H1 (cell line): Measurements from ENCODE around the gene TCF4. TPM values are rescaled to one million over a fixed set of nuclear protein-coding genes. Genes with fewer than 3 reads are reported as not detected.

Experiments
- CTCF ChIA-PET: fragments of 300-600 bp; sonication (Branson Sonifier 250); formaldehyde crosslinking; loops from one replicate; lab custom pipeline; 2021; ENCODE audit not compliant: partially characterized antibody; lab: Charles Lee
- POLR2A ChIA-PET: fragments of 300-600 bp; sonication (Branson Sonifier 250); formaldehyde crosslinking; loops from one replicate; lab custom pipeline; 2021; ENCODE audit warnings: inconsistent platforms; ENCODE audit not compliant: partially characterized antibody; lab: Charles Lee
- DNase-seq, 2 experiments: peaks; one replicate each; pipeline versions ENCODE4 v3.0.0 to v3.0.0-alpha.2; 2010 to 2022; ENCODE audit warnings: low spot score in 2 of 2, low read depth in 1 of 2, mixed read lengths in 1 of 2
- FAIRE-seq: peaks from 2 replicates; lab custom pipeline; 2011; peaks lifted over from hg19 to GRCh38; lab: Jason Lieb, UNC
- H2AFZ ChIP-seq: 2 replicates; pipeline ENCODE4 v1.8.1; 2012; ENCODE audit warnings: low read length, inconsistent platforms
- H2AK5ac ChIP-seq: 2 replicates; pipeline ENCODE4 v1.6.1; 2013; ENCODE audit warnings: low read depth, low read length
- H2BK120ac ChIP-seq: replicated peaks from 2 replicates; pipeline ENCODE3; 2013; ENCODE audit warnings: low read depth, low read length, inconsistent platforms
- H2BK12ac ChIP-seq: 2 replicates; pipeline ENCODE4 v1.6.1; 2013; ENCODE audit warnings: low read depth, low read length
- H2BK15ac ChIP-seq: 2 replicates; pipeline ENCODE4 v1.6.1; 2013; ENCODE audit warnings: low read length
- H2BK20ac ChIP-seq: 2 replicates; pipeline ENCODE4 v1.6.1; 2013; ENCODE audit warnings: low read length
- H2BK5ac ChIP-seq: 2 replicates; pipeline ENCODE4 v1.6.1; 2013; ENCODE audit warnings: low read depth, low read length
- H3K14ac ChIP-seq: 2 replicates; pipeline ENCODE4 v1.6.1; 2013; ENCODE audit warnings: inconsistent platforms; ENCODE audit not compliant: insufficient read length
- H3K18ac ChIP-seq: 2 replicates; pipeline ENCODE4 v1.6.1; 2013; ENCODE audit warnings: low read length; ENCODE audit errors: extremely low read depth
- H3K23ac ChIP-seq: 2 replicates; pipeline ENCODE4 v1.6.1; 2013; ENCODE audit warnings: inconsistent platforms; ENCODE audit not compliant: insufficient read length
- H3K23me2 ChIP-seq: 2 replicates; pipeline ENCODE4 v1.6.1; 2013; ENCODE audit warnings: low read depth, low read length
- H3K27ac ChIP-seq: 2 replicates; pipeline ENCODE4 v1.6.1; 2011; ENCODE audit warnings: low read depth, low read length, inconsistent platforms
- H3K27me3 ChIP-seq, 4 experiments: replicated peaks in 1 of 4; 1 replicate in 1 of 4; 2 replicates in 3 of 4; pipeline versions ENCODE4 v1.6.1 to v1.8.1; 2011 to 2013; ENCODE audit warnings: low read length in 3 of 4, mild to moderate bottlenecking in 3 of 4, inconsistent platforms in 2 of 4, mixed read lengths in 2 of 4, moderate library complexity in 1 of 4; ENCODE audit not compliant: control insufficient read depth in 3 of 4, insufficient read depth in 3 of 4; ENCODE audit errors: extremely low read depth in 1 of 4
- H3K36me3 ChIP-seq, 4 experiments: 2 replicates each; pipeline versions ENCODE4 v1.6.1 to v1.8.1; 2011 to 2013; ENCODE audit warnings: mild to moderate bottlenecking in 4 of 4, low read length in 3 of 4, moderate library complexity in 2 of 4, control low read depth in 1 of 4, inconsistent platforms in 1 of 4; ENCODE audit not compliant: insufficient read depth in 4 of 4, control insufficient read depth in 2 of 4
- H3K4ac ChIP-seq: replicated peaks from 2 replicates; pipeline ENCODE3; 2013; ENCODE audit warnings: low read length, low read depth, mixed read lengths, inconsistent platforms; ENCODE audit not compliant: insufficient read length
- H3K4me1 ChIP-seq, 4 experiments: replicated peaks in 1 of 4; 1 replicate in 1 of 4; 2 replicates in 3 of 4; pipeline versions ENCODE4 v1.6.1 to v1.8.1; 2011 to 2013; ENCODE audit warnings: low read length in 3 of 4, inconsistent platforms in 2 of 4, mixed read lengths in 1 of 4; ENCODE audit not compliant: insufficient read depth in 4 of 4, control insufficient read depth in 3 of 4
- H3K4me2 ChIP-seq, 2 experiments: 2 replicates each; pipeline versions ENCODE4 v1.6.1 to v1.8.1; 2011 to 2013; ENCODE audit warnings: low read depth in 2 of 2, low read length in 2 of 2, control low read depth in 1 of 2, inconsistent platforms in 1 of 2, mild to moderate bottlenecking in 1 of 2; ENCODE audit not compliant: insufficient read depth in 1 of 2
- H3K4me3 ChIP-seq, 4 experiments: fragments of 200-600, 300-600 bp in 1 of 4; sonication (generic), shearing (Covaris generic), sonication (Bioruptor Twin) in 1 of 4; 2 replicates each; pipeline versions ENCODE4 v1.5.1 to v1.8.1; 2011 to 2016; ENCODE audit warnings: low read length in 4 of 4, low read depth in 3 of 4, control low read depth in 2 of 4, inconsistent platforms in 2 of 4, mild to moderate bottlenecking in 2 of 4, mixed read lengths in 1 of 4, moderate library complexity in 1 of 4; ENCODE audit not compliant: insufficient read depth in 2 of 4; ENCODE audit errors: extremely low read depth in 1 of 4
- H3K56ac ChIP-seq: replicated peaks from 2 replicates; pipeline ENCODE3; 2013; ENCODE audit warnings: low read depth, mild to moderate bottlenecking, mixed read lengths, low read length, inconsistent platforms; ENCODE audit not compliant: insufficient read length
- H3K79me1 ChIP-seq: 2 replicates; pipeline ENCODE4 v1.6.1; 2013; ENCODE audit warnings: low read depth, low read length, control low read depth
- H3K79me2 ChIP-seq, 2 experiments: 2 replicates each; pipeline versions ENCODE4 v1.6.1 to v1.8.1; 2012 to 2013; ENCODE audit warnings: low read length in 2 of 2, mild to moderate bottlenecking in 2 of 2, inconsistent platforms in 1 of 2; ENCODE audit not compliant: insufficient read depth in 2 of 2, control insufficient read depth in 1 of 2
- H3K9ac ChIP-seq, 4 experiments: replicated peaks in 1 of 4; 1 replicate in 1 of 4; 2 replicates in 3 of 4; pipeline versions ENCODE4 v1.6.1 to v1.8.1; 2011 to 2013; ENCODE audit warnings: low read depth in 3 of 4, low read length in 3 of 4, control low read depth in 2 of 4, mild to moderate bottlenecking in 2 of 4, moderate library complexity in 2 of 4, inconsistent platforms in 1 of 4; ENCODE audit errors: extremely low read depth in 1 of 4
- H3K9me3 ChIP-seq, 2 experiments: 2 replicates each; pipeline versions ENCODE4 v1.6.1 to v1.8.1; 2012 to 2013; ENCODE audit warnings: mild to moderate bottlenecking in 2 of 2, moderate library complexity in 2 of 2, control low read depth in 1 of 2, inconsistent platforms in 1 of 2, low read depth in 1 of 2, low read length in 1 of 2, mixed read lengths in 1 of 2; ENCODE audit not compliant: insufficient read depth in 2 of 2
- H4K20me1 ChIP-seq, 2 experiments: replicated peaks in 1 of 2; 2 replicates each; pipeline versions ENCODE3 to v1.8.1; 2011 to 2013; ENCODE audit warnings: inconsistent platforms in 2 of 2, low read length in 2 of 2, mild to moderate bottlenecking in 1 of 2; ENCODE audit not compliant: insufficient read depth in 2 of 2, control insufficient read depth in 1 of 2
- H4K5ac ChIP-seq: 2 replicates; pipeline ENCODE4 v1.6.1; 2013; ENCODE audit warnings: low read length, low read depth, mixed read lengths, inconsistent platforms; ENCODE audit not compliant: insufficient read length
- H4K8ac ChIP-seq: 2 replicates; pipeline ENCODE4 v1.8.0; 2013; ENCODE audit warnings: mild to moderate bottlenecking, moderate library complexity, low read length, inconsistent platforms; ENCODE audit not compliant: insufficient read depth; ENCODE audit errors: extremely low read depth
- H4K91ac ChIP-seq: replicated peaks from 2 replicates; pipeline ENCODE3; 2013; ENCODE audit warnings: low read length, mixed read lengths, inconsistent platforms; ENCODE audit not compliant: insufficient read length
- BCL11A ChIP-seq, 2 experiments: IDR thresholded peaks; one replicate each; pipeline ENCODE4 v1.6.1; 2011; ENCODE audit warnings: low read depth in 2 of 2, low read length in 2 of 2, mild to moderate bottlenecking in 2 of 2
- CEBPB ChIP-seq: IDR thresholded peaks from 2 replicates; pipeline ENCODE4 v1.6.1; 2012; ENCODE audit warnings: low read depth, low read length
- GABPA ChIP-seq: IDR thresholded peaks from 2 replicates; pipeline ENCODE4 v1.6.1; 2011; ENCODE audit warnings: mild to moderate bottlenecking, low read length, moderate library complexity, borderline replicate concordance; ENCODE audit not compliant: insufficient read depth
- NRF1 ChIP-seq: IDR thresholded peaks from 2 replicates; pipeline ENCODE4 v1.6.1; 2011; ENCODE audit warnings: mild to moderate bottlenecking, low read depth, low read length, improper control_type of control experiment
- RAD21 ChIP-seq, 2 experiments: IDR thresholded peaks in 1 of 2; conservative IDR thresholded peaks in 1 of 2; 2 replicates each; pipeline ENCODE4 v1.6.1; 2011; ENCODE audit warnings: low read depth in 2 of 2, low read length in 2 of 2, improper control_type of control experiment in 1 of 2, inconsistent platforms in 1 of 2, mild to moderate bottlenecking in 1 of 2, moderate library complexity in 1 of 2
- RBBP5 ChIP-seq: IDR thresholded peaks from 2 replicates; pipeline ENCODE4 v1.7.1; 2012; ENCODE audit warnings: low read depth, mild to moderate bottlenecking, inconsistent platforms, low read length, moderate library complexity, borderline replicate concordance
- RNF2 ChIP-seq: fragments of 200-900, 300-1000 bp; sonication (generic); IDR thresholded peaks from 2 replicates; pipeline ENCODE4 v1.7.1; 2016; ENCODE audit warnings: borderline replicate concordance, low read depth, mild to moderate bottlenecking, antibody characterized with exemption, low read length; ENCODE audit not compliant: poor library complexity, severe bottlenecking; ENCODE audit errors: missing control alignments
- SAP30 ChIP-seq: fragments of 300-600 bp; sonication (generic); IDR thresholded peaks from 2 replicates; pipeline ENCODE4 v1.7.1; 2012; ENCODE audit warnings: low read length, moderate library complexity, mild to moderate bottlenecking, inconsistent platforms; ENCODE audit not compliant: insufficient read depth, insufficient replicate concordance
- SRF ChIP-seq: IDR thresholded peaks from 2 replicates; pipeline ENCODE4 v1.6.1; 2011; ENCODE audit warnings: mild to moderate bottlenecking, low read depth, low read length, moderate library complexity
- WGBS, 2 experiments: shearing (Covaris generic) in 1 of 2; methylation state at CpG; one replicate each; pipeline versions ENCODE4 v1.1.6 to v1.1.7; 2013 to 2015; ENCODE audit warnings: low lambda C conversion rate in 2 of 2, mixed read lengths in 2 of 2, inconsistent platforms in 1 of 2, low coverage in 1 of 2, missing lambda C conversion rate in 1 of 2; ENCODE audit not compliant: insufficient replicate concordance in 2 of 2, insufficient coverage in 1 of 2, insufficient read length in 1 of 2; ENCODE audit errors: extremely low coverage in 1 of 2, missing lambda C conversion rate in 1 of 2; 5-methylcytosine and 5-hydroxymethylcytosine counted together
- polyA plus RNA-seq, 7 experiments: library from polyadenylated mRNA; depleted of rRNA in 3 of 7; stranded (reverse) in 5 of 7; unstranded in 2 of 7; fragments of >200 nt in 5 of 7; fragments of 200-250 nt in 2 of 7; gene quantifications; 1 replicate in 5 of 7; 2 replicates in 1 of 7; 4 replicates in 1 of 7; pipeline versions ENCODE4 v1.2.1 to v1.2.3, GENCODE V29; 2011 to 2013; ENCODE audit warnings: missing spikeins in 2 of 7, mixed read lengths in 2 of 7
- total RNA-seq: library from RNA; stranded (reverse); fragmentation: NEBNext Ultra II Directional; extraction: Animal tissue kit (Norgen Biotek cat#: 25700); gene quantifications from 2 replicates; pipeline ENCODE4 v1.2.1, GENCODE V29; 2021
- TF ChIP-seq, protein P1 (sequence below): IDR thresholded peaks from 2 replicates; pipeline ENCODE4 v1.6.1; 2011; ENCODE audit warnings: low read depth, mild to moderate bottlenecking, low read length; ENCODE audit not compliant: insufficient read depth

TCF4 gene
- total and polyA plus RNA-seq, 2 of the 8 experiments (the other 6 are each of a cell fraction or from before 2014, with no cell fraction given) = 59.3 to 118 TPM

DNA sequence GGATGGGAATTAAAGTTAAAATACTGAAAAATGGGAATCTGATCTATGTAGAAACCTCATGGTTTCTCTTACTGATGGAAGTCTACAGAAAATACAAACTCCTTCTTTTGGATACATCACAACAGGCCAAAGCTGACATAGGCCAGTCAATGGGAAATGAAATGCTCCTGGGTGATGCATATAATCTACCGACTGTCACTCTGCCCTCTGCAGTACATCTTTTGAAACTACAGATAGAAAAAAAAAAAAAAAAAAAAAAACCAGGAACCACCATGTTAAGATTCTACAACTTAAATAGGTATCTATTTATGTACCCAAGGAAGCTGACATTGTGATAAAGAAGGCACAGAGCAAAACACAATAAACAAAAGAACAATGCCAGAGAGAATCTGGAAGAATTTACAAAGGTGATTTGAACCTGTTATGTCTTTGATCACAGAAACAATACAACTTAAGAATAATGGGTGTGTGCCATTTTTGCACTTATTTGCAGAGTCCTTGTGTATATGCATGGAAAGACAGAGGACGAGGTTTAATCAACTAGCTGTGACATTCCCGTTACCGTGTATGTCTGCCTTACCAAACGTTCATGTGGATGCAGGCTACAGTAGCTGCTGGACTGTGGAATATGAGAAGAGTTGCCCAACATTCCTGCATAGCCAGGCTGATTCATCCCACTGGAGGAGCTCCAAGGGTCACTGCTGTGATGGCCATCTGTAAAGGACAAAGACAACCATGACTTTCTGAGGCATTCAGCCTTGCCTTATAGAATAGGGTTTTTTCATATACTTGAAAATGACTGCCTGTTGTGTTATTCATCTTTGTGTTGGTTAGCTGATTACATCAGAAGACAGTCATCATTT, 312.7 kb downstream of the TCF4 start:
- H2BK20ac ChIP-seq = no peak overlapping the region
- no peaks in the 10 kb centered on the region for H3K9me3 ChIP-seq
- no peak overlapping the region for H3K56ac ChIP-seq
- no peak overlapping the region for H3K18ac ChIP-seq
- no peak overlapping the region for H4K5ac ChIP-seq
- no peak overlapping the region for H2BK5ac ChIP-seq
- ChIA-PET CTCF (interaction anchor here (0.6 to 5.2 kb wide), 22 partner anchors 9 to 1363 kb away, joined by 3 to 30 read pairs (median 4); partner anchors contain the start of gene TXNL1), POLR2A (no interaction called here)
- H3K9ac ChIP-seq = no peak overlapping the region
- H3K14ac ChIP-seq = no peak overlapping the region
- H3K27ac ChIP-seq = no peak overlapping the region
- H3K4me1 ChIP-seq = no peaks in the 10 kb centered on the region
- no peak overlapping the region for H2AK5ac ChIP-seq
- H3K4me3 ChIP-seq = no peak overlapping the region
- no peaks in the 10 kb centered on the region for H4K20me1 ChIP-seq
- no peak overlapping the region for H4K8ac ChIP-seq
- WGBS, 2 experiments = 85% methylated on average over 5 of the region's 5 CpGs; no CpG with 5 or more reads in 1 of the 2 experiments
- H3K79me2 ChIP-seq = peaks cover 0 to 5% of the 10 kb centered on the region in 2 experiments; a peak in 1 of 4 replicates
- FAIRE-seq (no peak), DNase-seq (no peak)
- H3K36me3 ChIP-seq = peaks cover 5 to 18% (median 13%) of the 10 kb centered on the region in 4 experiments
- no peak overlapping the region for H3K4me2 ChIP-seq
- H2BK12ac ChIP-seq = no peak overlapping the region
- no peak overlapping the region for H4K91ac ChIP-seq
- H3K23ac ChIP-seq = no peak overlapping the region
- no peak overlapping the region for H2BK120ac ChIP-seq
- H2AFZ ChIP-seq = no peak overlapping the region
- H2BK15ac ChIP-seq = no peak overlapping the region
- no peaks in the 10 kb centered on the region for H3K27me3 ChIP-seq
- H3K79me1 ChIP-seq = no peaks in the 10 kb centered on the region; the same call in 1 of the 2 replicates
- no peaks in the 10 kb centered on the region for H3K23me2 ChIP-seq
- H3K4ac ChIP-seq = no peak overlapping the region
- TF ChIP-seq CEBPB (no peak), RAD21 (IDR thresholded peaks at IDR 0.05 in 1 of 2, conservative IDR thresholded peaks at IDR 0.05 in 1 of 2; ENCODE audit: low read depth in 2 of 2, low read length in 2 of 2) (peak; percentile 18 to 28; a peak in 2 of 4 replicates), RBBP5 (no peak), SAP30 (no peak), SRF (no peak), NRF1 (no peak), BCL11A (IDR thresholded peaks at IDR 0.05; ENCODE audit: low read depth in 2 of 2, low read length in 2 of 2) (no peak), RNF2 (no peak), GABPA (no peak)
- TF ChIP-seq, protein P1, sequence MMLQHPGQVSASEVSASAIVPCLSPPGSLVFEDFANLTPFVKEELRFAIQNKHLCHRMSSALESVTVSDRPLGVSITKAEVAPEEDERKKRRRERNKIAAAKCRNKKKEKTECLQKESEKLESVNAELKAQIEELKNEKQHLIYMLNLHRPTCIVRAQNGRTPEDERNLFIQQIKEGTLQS = no peak
